ENCODE data around the gene REG3A.

The REG3A gene

DNA sequence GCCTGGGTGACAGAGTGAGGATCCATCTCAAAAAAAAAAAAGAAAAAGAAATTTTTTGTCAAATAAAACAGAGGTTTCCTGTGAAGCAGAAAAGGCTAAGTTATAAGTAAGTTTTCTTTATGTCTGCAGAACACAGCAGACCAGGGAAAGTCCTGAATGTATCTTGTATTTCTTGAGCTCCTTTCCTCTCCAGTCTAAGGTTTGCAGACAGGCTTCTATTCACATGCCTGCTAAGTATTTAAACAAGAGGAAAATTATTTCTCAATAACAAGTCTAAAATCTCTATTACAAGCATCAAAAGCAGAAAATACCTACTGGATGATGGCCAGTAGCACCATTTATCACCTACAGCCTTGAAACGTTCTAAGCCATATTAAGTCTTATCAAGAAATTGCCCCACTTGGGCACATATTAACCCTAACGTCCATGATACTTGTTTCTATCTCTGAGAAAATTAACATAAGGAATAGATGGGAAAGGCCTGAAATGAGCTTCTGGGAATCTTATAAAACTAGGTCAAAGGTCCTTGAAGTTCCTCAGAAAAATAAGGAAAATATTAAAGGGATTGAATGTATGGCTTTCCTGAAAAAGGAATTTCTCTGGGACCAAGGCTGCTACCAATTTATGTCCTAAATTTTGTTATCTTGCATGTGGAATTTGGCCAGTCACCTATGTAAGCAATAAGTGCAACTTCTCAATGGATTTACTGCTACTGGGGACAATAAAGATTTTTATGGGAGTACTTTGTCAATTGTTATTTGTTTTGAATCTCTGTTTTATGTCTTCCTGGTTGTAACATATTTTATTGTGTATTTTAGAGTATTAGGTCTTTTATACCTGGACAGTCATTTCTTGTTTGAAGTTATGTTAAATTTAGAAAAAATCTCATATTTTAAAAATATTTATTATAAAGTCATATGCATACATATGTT, 42.3 kb downstream of the REG3A start:
- DNase-seq = no peak

DNA sequence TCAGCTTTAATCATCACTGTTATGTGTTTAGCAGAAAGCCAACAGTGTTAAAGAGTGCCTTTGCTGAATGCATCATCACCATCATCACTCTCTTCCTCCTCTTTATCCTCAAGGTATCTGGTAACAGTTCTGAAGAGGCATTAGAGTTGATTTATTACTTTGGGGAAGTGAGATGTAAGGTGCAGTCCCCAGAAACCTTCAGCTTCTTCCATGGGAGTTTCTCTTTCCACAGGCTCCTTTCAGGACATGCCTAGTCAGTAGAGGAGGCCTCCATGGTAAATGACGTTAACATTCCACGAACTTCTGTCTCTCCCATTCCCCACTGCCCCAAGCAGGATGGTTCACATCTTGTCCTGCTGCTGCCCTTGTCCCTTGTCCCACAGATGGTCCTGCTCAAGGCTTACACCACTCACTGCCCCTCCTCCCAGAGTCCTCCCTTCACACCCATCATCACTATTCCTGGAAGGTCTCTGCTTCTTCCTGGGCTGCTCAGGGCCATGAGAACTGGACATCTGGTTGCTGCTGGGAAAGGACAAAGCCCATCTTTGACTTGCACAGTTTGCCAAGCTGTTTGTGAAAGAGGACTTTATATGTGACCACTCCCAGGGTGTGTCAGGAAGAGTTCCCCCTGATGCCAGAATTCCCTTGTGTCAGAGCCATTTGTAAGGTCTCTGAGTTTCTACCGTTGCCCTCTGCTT, 44.6 kb downstream of the REG3A start:
- DNase-seq = no peak

DNA sequence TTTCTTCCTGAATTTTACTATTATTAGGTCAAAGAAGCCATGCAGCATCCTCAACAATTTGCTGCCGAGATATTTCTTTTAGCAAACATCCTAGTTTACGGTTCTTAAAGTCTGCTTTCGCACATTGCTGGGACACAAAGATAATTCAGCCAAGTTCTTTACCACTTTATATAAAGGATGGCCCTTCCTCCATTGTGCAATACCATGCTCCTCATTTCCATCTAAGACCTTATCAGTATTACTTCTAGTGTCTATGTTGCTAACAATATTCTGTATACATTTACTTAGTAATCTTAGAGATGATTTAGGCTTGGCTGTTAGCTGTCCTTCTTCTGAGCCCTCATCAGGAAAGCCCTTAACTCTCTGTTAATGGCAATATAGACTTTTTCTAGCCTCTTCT, 47.3 kb downstream of the REG3A start:
- DNase-seq = no peak

Data from central memory CD4-positive, alpha-beta T cell (primary cell).